Raji (cell line): Measurements from ENCODE around the gene EDC4.

Experiments
- POLR2A ChIP-seq: IDR thresholded peaks from 2 replicates; pipeline ENCODE4 v1.6.1; 2011; ENCODE audit warnings: low read depth, low read length, control low read depth; ENCODE audit not compliant: insufficient read depth

The EDC4 gene

DNA sequence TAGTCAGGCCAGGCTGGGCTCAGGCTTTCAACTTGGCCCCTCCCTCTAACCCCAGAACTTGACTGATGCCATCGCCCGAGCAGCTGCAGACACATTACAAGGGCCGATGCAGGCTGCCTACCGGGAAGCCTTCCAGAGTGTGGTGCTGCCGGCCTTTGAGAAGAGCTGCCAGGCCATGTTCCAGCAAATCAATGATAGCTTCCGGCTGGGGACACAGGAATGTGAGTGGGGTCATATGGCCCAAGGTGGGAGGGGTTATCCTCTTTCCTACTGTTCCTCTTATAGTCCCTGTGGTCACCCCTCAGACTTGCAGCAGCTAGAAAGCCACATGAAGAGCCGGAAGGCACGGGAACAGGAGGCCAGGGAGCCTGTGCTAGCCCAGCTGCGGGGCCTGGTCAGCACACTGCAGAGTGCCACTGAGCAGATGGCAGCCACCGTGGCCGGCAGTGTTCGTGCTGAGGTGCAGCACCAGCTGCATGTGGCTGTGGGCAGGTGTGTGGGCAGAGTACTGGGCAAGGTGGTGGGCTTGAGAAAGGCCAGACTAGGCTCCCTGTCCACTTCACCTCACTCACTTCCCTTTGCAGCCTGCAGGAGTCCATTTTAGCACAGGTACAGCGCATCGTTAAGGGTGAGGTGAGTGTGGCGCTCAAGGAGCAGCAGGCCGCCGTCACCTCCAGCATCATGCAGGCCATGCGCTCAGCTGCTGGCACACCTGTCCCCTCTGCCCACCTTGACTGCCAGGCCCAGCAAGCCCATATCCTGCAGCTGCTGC is 9.7 kb downstream of the EDC4 start:
- TF ChIP-seq POLR2A, result no peak

DNA sequence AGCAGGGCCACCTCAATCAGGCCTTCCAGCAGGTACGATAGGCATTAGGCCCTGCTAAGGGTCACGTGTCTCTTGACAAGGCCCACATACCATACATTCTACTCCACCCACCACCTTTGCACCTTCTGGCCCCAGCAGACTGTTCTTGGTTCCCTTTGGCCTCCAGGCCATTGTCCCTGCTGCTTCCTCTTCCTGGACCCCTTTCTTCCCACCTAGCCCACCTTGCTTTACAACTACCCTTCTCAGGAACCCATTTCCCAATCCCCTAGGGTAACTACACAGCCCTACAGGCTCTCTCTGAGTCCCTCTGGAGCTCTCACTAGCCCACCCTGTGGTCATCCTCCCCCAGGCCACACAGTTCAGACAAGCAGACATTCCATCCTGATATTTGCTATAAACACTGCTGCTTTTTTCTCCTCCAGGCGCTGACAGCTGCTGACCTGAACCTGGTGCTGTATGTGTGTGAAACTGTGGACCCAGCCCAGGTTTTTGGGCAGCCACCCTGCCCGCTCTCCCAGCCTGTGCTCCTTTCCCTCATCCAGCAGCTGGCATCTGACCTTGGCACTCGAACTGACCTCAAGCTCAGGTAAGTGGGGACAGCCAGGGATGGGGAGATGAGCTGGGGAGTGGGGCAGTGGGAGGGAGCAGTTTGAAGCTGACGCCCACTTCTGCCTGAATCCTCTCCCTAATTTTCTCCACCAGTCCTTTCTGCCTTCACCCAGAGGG is 10.5 kb downstream of the EDC4 start:
- TF ChIP-seq POLR2A, result no peak

- no peak for TF ChIP-seq POLR2A
These were observed 11.0 kb downstream of the EDC4 start for GRCh38 chr16:67883872-67884261.

DNA sequence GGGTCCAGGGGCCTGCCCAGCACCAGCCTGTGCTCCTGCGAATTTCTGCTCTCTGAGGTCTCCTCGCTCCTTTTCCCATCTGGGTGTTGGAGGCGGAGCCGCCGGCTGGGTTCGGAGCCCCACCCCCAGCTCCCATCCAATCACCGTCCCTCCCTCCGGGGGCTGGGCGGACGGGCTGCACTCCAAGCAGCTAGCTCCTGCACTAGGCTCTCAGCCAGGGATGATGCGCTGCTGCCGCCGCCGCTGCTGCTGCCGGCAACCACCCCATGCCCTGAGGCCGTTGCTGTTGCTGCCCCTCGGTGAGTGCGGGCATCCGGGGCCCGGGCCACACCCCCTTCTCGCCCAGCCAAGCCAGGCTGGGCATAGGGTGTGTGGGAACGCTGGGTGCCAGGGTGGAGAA is 11.8 kb downstream of the EDC4 start, which contains the start of gene NRN1L:
NRN1L (plus strand) TSS at position 202 of the 400 bp plus-strand sequence; CDS start at position 221, 19 bp downstream.
- no peak for TF ChIP-seq POLR2A

DNA sequence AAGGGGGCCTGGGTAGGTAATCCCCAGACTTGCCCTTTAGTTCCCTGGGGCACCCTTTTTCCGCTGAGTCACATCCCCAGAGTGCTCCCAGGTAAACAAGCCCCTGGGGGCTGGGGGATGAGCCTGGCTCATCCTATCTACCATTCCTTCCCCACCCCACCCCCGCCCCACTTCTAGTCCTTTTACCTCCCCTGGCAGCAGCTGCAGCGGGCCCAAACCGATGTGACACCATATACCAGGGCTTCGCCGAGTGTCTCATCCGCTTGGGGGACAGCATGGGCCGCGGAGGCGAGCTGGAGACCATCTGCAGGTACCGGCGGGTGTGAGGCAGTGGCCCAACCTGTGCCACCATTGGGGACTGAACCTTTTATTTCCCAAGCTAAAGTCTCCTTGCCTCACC is 12.7 kb downstream of the EDC4 start:
- TF ChIP-seq POLR2A, result no peak

- no peak for TF ChIP-seq POLR2A
These were observed 13.1 kb downstream of the EDC4 start for GRCh38 chr16:67885976-67886375.

DNA sequence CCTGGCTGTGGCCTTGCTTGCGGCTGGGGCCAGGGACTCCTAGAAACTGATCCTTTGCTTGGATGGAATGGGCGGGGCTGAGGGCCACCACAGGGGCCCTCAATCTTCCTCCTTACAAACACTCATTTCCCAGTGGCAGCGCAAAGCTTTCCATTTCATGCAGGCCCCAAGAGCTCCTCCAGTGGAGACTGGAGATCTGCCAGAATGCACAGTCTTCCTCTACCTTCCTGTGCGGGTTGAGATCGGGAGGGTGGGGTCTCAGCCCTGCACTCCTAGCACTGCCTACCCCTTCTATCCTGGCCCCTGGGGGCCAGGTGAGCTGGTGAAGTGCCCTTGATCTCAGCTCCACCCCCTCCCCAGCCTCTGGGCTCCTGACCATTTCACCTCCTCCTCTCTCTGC is 13.5 kb downstream of the EDC4 start:
- no peak for TF ChIP-seq POLR2A

DNA sequence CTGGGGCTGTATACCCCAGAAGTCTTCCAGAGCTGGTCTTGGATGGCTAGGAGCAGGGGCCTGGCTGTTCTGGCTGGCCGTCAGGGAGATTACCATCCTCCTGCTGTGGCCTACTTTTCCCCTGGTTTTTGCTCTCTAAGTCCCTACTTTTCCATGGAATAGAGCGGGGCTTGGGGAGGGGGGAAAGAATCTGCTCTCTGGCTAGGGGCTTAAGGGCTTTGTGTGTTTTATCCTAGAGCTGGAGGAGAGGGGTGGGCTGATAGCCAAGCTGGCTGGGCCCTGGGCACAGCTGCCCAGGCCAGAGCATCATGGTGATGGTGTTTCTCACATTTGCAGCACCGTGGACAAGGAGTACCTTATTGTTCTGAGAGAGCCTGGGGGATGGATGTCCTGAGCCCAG is 15.5 kb downstream of the EDC4 start:
- TF ChIP-seq POLR2A, result no peak

- TF ChIP-seq POLR2A, result no peak
These were observed 19.5 kb downstream of the EDC4 start for GRCh38 chr16:67892375-67892774.

DNA sequence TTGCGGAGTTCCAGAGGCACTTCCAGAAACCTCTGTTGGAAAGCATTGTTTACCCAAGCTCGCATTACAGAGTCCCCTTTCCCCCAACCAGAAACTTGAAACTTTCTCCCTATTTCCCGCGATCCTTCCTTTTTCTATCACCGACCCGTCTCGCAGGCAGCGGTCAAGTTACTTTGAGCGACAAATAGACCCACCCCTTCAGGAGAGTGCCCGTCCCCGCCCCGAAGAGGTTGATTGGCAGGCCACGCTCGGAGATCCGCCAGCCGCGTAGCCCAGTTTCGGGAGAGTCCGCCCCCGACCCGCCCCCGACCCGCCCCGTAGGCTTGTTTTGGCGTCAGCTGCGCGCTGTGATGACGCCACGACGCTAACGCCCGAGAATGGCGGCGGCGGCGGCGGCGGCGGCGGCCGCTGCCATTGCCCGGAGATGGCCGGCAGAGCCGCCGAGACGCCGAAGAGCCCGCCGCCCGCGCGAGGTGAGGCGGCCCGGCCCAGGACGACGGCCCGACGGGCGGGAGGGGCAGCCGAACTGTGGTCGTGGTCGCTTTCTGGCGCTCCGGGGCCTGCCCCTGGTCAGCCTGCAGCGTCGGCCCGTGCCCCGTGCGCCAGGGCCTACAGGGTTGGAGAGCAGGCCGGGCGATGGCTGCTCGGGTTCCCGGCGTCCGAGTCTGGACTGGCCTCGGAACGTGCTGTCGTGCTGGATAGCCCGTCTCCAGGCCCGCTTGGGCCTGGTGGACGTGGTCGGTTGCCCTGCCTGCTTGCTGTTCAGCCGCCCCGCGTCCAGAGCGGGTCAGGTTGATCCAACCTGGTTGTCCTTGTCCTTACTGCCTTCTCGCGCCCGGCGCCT is 20.3 kb downstream of the EDC4 start, which contains the start of gene PSKH1:
PSKH1 (plus strand) TSS at position 356 of the 844 bp plus-strand sequence. CDS start 15,496 bp downstream, outside the sequence.
- TF ChIP-seq POLR2A, result peak; percentile 65

- TF ChIP-seq POLR2A, result no peak
These were observed 21.0 kb downstream of the EDC4 start for GRCh38 chr16:67893743-67894399.

- no peak for TF ChIP-seq POLR2A
These were observed 24.4 kb downstream of the EDC4 start for GRCh38 chr16:67897231-67897630.

- no peak for TF ChIP-seq POLR2A
These were observed 28.9 kb downstream of the EDC4 start for GRCh38 chr16:67901734-67902133.

GRCh38 chr16:67902831-67903230 is 30.0 kb downstream of the EDC4 start:
- TF ChIP-seq POLR2A, result no peak

DNA sequence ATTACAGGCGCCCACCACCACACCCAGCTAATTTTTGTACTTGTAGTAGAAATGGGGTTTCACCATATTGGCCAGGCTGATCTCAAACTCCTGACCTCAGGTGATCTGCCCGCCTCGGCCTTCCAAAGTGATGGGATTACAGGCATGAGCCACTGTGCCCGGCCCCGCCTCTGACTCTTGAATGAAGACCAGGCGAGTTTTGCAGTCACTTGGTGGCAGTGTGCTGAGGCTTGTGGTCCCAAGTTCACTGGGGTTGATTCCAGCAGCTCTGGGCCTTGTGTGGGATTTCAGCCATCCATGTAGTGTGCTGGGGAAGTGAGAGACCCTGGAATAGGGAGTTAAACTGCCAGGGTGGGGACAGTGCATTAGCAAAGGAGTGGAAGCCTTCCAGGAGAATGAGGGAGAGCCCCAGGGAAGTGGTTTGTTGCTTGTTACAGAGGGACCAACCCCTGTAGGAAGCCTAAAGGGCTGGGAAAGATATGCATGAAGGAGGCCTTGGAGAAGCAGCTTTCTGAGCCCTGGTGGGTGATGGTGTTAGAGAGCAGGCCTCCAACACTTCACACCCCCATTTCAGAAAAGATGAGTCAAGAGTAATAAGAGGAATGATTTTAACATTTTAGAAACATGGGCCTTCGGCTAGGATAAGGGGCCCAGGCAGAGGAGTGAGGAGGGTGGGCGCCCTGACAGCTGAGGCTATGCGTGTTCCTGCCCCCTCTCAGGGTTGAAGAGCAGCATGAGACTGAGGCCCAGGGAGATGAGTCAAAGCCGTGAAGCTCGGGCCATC is 34.7 kb downstream of the EDC4 start:
- no peak for TF ChIP-seq POLR2A
